Measurements from ENCODE around the gene GRIN2A. TPM values are rescaled to one million over a fixed set of nuclear protein-coding genes. Genes with fewer than 3 reads are reported as not detected.

GRIN2A gene
- total RNA-seq, 2 donors from 2014 or later = 0.27 to 2.5 TPM

DNA sequence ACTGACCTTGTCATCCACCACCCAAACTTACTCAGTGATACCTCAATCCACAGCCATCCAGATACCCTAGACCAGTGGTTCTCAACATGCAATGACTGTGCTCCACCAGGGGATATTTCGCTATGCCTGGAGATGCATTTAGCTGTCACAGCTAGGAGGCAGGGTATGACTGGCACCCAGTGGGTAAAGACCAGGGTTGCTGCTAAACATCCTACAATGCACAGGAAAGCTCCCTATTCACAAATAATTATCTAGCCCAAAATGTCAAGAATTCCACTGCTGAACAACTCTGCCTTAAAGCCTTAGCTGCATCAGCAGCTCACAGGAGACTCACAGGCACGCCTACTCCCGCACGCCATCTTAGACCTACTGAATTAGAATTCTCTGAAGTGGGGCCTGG is 212.6 kb downstream of the GRIN2A start:
- TF ChIP-seq, protein P1, sequence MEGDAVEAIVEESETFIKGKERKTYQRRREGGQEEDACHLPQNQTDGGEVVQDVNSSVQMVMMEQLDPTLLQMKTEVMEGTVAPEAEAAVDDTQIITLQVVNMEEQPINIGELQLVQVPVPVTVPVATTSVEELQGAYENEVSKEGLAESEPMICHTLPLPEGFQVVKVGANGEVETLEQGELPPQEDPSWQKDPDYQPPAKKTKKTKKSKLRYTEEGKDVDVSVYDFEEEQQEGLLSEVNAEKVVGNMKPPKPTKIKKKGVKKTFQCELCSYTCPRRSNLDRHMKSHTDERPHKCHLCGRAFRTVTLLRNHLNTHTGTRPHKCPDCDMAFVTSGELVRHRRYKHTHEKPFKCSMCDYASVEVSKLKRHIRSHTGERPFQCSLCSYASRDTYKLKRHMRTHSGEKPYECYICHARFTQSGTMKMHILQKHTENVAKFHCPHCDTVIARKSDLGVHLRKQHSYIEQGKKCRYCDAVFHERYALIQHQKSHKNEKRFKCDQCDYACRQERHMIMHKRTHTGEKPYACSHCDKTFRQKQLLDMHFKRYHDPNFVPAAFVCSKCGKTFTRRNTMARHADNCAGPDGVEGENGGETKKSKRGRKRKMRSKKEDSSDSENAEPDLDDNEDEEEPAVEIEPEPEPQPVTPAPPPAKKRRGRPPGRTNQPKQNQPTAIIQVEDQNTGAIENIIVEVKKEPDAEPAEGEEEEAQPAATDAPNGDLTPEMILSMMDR (IDR thresholded peaks at IDR 0.05) = no peak
- no peaks in the 10 kb centered on the region for H3K4me1 ChIP-seq (ENCODE audit: control insufficient read depth in 1 of 2, low read depth in 2 of 2)
- H3K36me3 ChIP-seq = no peaks in the 10 kb centered on the region
- H3K27me3 ChIP-seq (replicated peaks; ENCODE audit: insufficient read depth) = no peaks in the 10 kb centered on the region
- H3K4me3 ChIP-seq = no peak overlapping the region
- H3K9me3 ChIP-seq = no peaks in the 10 kb centered on the region
- H3K27ac ChIP-seq = no peak overlapping the region
- no peak for ATAC-seq (ENCODE audit: insufficient number of reproducible peaks, low FRiP score, low read depth)
- no peak for DNase-seq (ENCODE audit: low spot score)

DNA sequence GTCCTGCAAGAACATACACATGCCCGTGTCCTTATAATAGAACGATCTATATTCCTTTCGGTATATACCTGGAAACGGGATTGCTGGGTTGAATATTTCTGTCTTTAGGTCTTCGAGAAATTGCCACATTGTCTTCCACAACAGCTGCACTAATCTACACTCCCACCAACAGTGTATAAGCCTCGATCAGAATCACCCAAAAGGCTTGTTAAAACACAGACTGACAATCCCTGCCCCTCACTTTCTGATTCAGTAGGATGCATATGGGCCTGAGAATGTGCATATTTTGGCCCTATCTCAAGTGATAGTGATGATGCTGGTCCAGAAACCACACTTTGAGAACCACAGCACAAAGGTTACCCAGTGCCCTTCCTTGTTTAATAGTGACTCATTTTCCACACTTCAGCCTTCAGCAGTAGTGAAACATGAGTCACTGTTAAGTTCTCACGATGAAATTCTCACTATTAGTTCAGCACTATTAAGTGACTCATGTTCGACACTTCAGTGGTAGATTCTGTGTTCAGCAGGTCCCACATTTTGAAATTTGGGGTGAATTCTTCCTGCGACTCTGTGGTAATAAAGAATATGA is 215.6 kb downstream of the GRIN2A start:
- no peak for ATAC-seq (ENCODE audit: insufficient number of reproducible peaks, low FRiP score, low read depth)
- Histone ChIP-seq H3K36me3 (no peaks in the 10 kb centered on the region), H3K27ac (no peak overlapping the region), H3K27me3 (replicated peaks; ENCODE audit: insufficient read depth) (no peaks in the 10 kb centered on the region), H3K4me1 (ENCODE audit: control insufficient read depth in 1 of 2, low read depth in 2 of 2) (no peaks in the 10 kb centered on the region), H3K9me3 (no peaks in the 10 kb centered on the region), H3K4me3 (no peak overlapping the region)
- no peak for DNase-seq (ENCODE audit: low spot score)
- TF ChIP-seq, protein P1 (IDR thresholded peaks at IDR 0.05) = no peak

DNA sequence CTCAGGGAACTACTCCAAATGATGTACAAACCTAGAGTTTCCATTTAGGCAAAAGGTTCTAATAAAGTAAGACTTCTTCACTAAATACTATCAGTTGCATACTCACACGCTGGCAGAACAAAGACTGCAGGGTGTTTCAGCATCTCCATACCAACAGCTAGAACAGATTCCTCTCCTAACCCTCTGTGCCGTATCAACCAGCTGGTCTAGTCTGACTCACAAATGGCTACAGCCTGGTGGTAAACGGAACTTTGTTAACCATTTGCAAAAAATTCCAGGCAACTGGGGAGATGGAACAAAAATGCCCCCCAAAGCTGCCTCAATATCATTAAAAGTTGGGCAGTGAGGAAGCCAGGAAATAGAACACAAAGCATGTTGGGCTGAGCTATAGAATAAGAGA is 217.1 kb downstream of the GRIN2A start:
- H3K9me3 ChIP-seq = no peaks in the 10 kb centered on the region
- H3K4me3 ChIP-seq = no peak overlapping the region
- H3K36me3 ChIP-seq = no peaks in the 10 kb centered on the region
- DNase-seq (ENCODE audit: low spot score) = no peak
- H3K27me3 ChIP-seq (replicated peaks; ENCODE audit: insufficient read depth) = no peaks in the 10 kb centered on the region
- TF ChIP-seq, protein P1 (IDR thresholded peaks at IDR 0.05) = no peak
- no peak for ATAC-seq (ENCODE audit: insufficient number of reproducible peaks, low FRiP score, low read depth)
- H3K4me1 ChIP-seq (ENCODE audit: control insufficient read depth in 1 of 2, low read depth in 2 of 2) = no peaks in the 10 kb centered on the region
- H3K27ac ChIP-seq = no peak overlapping the region

DNA sequence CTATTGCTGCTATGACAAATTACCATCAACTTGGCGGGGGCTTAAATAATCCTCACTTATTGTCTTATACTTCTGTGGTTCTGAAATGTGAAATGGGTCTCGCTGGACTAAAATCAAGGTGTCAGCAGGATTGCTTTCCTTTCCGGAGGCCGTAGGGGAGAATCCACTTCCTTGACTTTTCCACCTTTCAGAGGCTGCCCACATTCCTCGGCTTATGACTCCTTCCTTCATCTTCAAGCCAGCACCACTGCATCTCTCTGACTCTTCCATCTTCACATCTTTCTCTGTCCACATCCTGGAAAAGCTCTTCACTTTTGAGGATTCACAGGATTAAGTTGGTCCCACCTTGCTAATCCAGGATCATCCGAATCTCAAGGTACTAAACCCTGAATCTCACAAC is 217.8 kb downstream of the GRIN2A start:
- Histone ChIP-seq H3K36me3 (no peaks in the 10 kb centered on the region), H3K27ac (no peak overlapping the region), H3K27me3 (replicated peaks; ENCODE audit: insufficient read depth) (no peaks in the 10 kb centered on the region), H3K4me3 (no peak overlapping the region), H3K4me1 (ENCODE audit: control insufficient read depth in 1 of 2, low read depth in 2 of 2) (no peaks in the 10 kb centered on the region), H3K9me3 (no peaks in the 10 kb centered on the region)
- no peak for DNase-seq (ENCODE audit: low spot score)
- TF ChIP-seq, protein P1 (IDR thresholded peaks at IDR 0.05) = no peak
- ATAC-seq (ENCODE audit: insufficient number of reproducible peaks, low FRiP score, low read depth) = no peak

GRCh38 chr16:9957433-9957832 is 224.8 kb downstream of the GRIN2A start:
- H3K27me3 ChIP-seq (replicated peaks; ENCODE audit: insufficient read depth) = no peaks in the 10 kb centered on the region
- DNase-seq (ENCODE audit: low spot score) (no peak), ATAC-seq (ENCODE audit: insufficient number of reproducible peaks, low FRiP score, low read depth) (no peak)
- peaks cover 6 to 16% of the 10 kb centered on the region in 2 donors for H3K4me1 ChIP-seq (ENCODE audit: control insufficient read depth in 1 of 2, low read depth in 2 of 2)
- H3K27ac ChIP-seq = no peak overlapping the region
- TF ChIP-seq, protein P1 (IDR thresholded peaks at IDR 0.05) = no peak
- no peaks in the 10 kb centered on the region for H3K36me3 ChIP-seq
- no peaks in the 10 kb centered on the region for H3K9me3 ChIP-seq
- H3K4me3 ChIP-seq = no peak overlapping the region
